Measurements from ENCODE around the gene ICAM4. TPM values are rescaled to one million over a fixed set of nuclear protein-coding genes. Genes with fewer than 3 reads are reported as not detected.
A peak's percentile ranks its signal among the peaks of the same experiment; 100 is the strongest.

Gene ICAM4
- total and polyA plus RNA-seq, 2 of the 13 experiments (the other 11 are each of a cell fraction or from before 2014, with no cell fraction given): 2.9 to 4.0 TPM

GRCh38 chr19:10334588-10335351, 48.0 kb downstream of the ICAM4 start (continued):
- no peak for TF ChIP-seq ZNF672 (CRISPR knock-in tag; IDR thresholded peaks at IDR 0.05)
- TF ChIP-seq CHD2 (IDR thresholded peaks at IDR 0.05; ENCODE audit: low read depth, low read length): no peak
- no peak for TF ChIP-seq SNAPC5 (CRISPR knock-in tag; IDR thresholded peaks at IDR 0.05; ENCODE audit: borderline replicate concordance)
- no peak for TF ChIP-seq USF2 (IDR thresholded peaks at IDR 0.05; ENCODE audit: low read depth, low read length)
- no peak for TF ChIP-seq USF2 (CRISPR knock-in tag; IDR thresholded peaks at IDR 0.05; ENCODE audit: borderline replicate concordance)
- no peak; the same call in 1 of the 2 replicates for TF ChIP-seq TGIF2 (CRISPR knock-in tag; IDR thresholded peaks at IDR 0.05)
- no peak for TF ChIP-seq FOSL1 (CRISPR knock-in tag; IDR thresholded peaks at IDR 0.05; ENCODE audit: borderline replicate concordance)
- TF ChIP-seq ATF4 (CRISPR knock-in tag; IDR thresholded peaks at IDR 0.05): no peak
- no peak for TF ChIP-seq ZNF468 (CRISPR knock-in tag; IDR thresholded peaks at IDR 0.05)
- peak; percentile 29; the same call in 1 of the 2 replicates for TF ChIP-seq EEA1 (CRISPR knock-in tag; IDR thresholded peaks at IDR 0.05; ENCODE audit: borderline replicate concordance)
- TF ChIP-seq REPIN1 (CRISPR knock-in tag; IDR thresholded peaks at IDR 0.05; ENCODE audit: borderline replicate concordance, low read depth): no peak
- 0 out of 2 replicates have a peak, but pooled peaks have one; percentile 32 for TF ChIP-seq HDAC2 (CRISPR knock-in tag; IDR thresholded peaks at IDR 0.05)
- TF ChIP-seq SUZ12 (IDR thresholded peaks at IDR 0.05; ENCODE audit: low read depth, low read length): no peak
- TF ChIP-seq MIER3 (CRISPR knock-in tag; IDR thresholded peaks at IDR 0.05; ENCODE audit: borderline replicate concordance): no peak
- TF ChIP-seq SRY (CRISPR knock-in tag; IDR thresholded peaks at IDR 0.05): no peak
- TF ChIP-seq IKZF1 (IDR thresholded peaks at IDR 0.05): no peak
- TF ChIP-seq HOXA5 (CRISPR knock-in tag; IDR thresholded peaks at IDR 0.05): no peak
- no peak for TF ChIP-seq ZBTB37 (CRISPR knock-in tag; IDR thresholded peaks at IDR 0.05)
- TF ChIP-seq TARDBP (CRISPR knock-in tag; IDR thresholded peaks at IDR 0.05): peak; percentile 60; the same call in 1 of the 2 replicates
